HUES48 (cell line): Measurements from ENCODE around the gene KRT33B.

ENCODE experiments used
- H3K27ac ChIP-seq: one replicate; pipeline ENCODE4 v1.7.0; 2013; ENCODE audit warnings: low read depth, low read length, inconsistent platforms
- H3K27me3 ChIP-seq: 2 replicates; pipeline ENCODE4 v1.6.1; 2013; ENCODE audit warnings: mild to moderate bottlenecking, low read length; ENCODE audit not compliant: control insufficient read depth, insufficient read depth
- H3K36me3 ChIP-seq: 2 replicates; pipeline ENCODE4 v1.6.1; 2013; ENCODE audit warnings: low read length; ENCODE audit not compliant: control insufficient read depth, insufficient read depth
- H3K4me1 ChIP-seq: 2 replicates; pipeline ENCODE4 v1.6.1; 2013; ENCODE audit warnings: mild to moderate bottlenecking, low read length; ENCODE audit not compliant: control insufficient read depth, insufficient read depth
- H3K4me3 ChIP-seq: 2 replicates; pipeline ENCODE4 v1.5.1; 2013; ENCODE audit warnings: mild to moderate bottlenecking, low read depth, low read length
- H3K9ac ChIP-seq: 2 replicates; pipeline ENCODE4 v1.6.1; 2013; ENCODE audit warnings: mild to moderate bottlenecking, low read depth, low read length, moderate library complexity
- H3K9me3 ChIP-seq: 2 replicates; pipeline ENCODE4 v1.6.1; 2013; ENCODE audit warnings: low read length; ENCODE audit not compliant: control insufficient read depth, insufficient read depth

KRT33B gene

DNA sequence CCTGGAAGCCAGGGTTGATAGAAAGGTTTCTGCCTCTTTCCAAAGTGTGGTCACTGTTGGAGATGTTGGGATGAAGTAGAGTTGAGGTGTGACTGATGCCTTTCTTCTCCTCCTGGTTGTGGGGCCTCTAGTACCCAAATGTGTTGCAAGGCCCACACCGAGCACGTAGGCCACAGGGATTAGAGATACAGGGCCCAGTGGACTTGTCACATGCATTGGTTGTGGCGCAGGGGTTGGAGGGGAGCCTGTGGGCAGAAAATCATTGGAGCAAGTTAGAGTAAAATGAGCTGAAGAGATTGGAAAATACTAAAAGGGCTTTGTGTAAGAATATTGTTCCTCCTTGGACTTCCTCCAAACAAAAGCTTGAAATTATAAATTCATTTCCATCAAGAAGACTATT, 23.6 kb downstream of the KRT33B start:
- Histone ChIP-seq H3K9me3 (peaks cover 3% of the 10 kb centered on the region), H3K4me3 (no peak overlapping the region), H3K27me3 (no peaks in the 10 kb centered on the region), H3K4me1 (no peaks in the 10 kb centered on the region), H3K36me3 (no peaks in the 10 kb centered on the region), H3K9ac (no peak overlapping the region), H3K27ac (no peak overlapping the region)

- Histone ChIP-seq H3K4me3 (no peak overlapping the region), H3K9ac (no peak overlapping the region), H3K9me3 (peaks cover 3% of the 10 kb centered on the region), H3K27ac (no peak overlapping the region), H3K36me3 (no peaks in the 10 kb centered on the region), H3K4me1 (no peaks in the 10 kb centered on the region), H3K27me3 (no peaks in the 10 kb centered on the region)
Observed at GRCh38 chr17:41343029-41343428, 26.6 kb downstream of the KRT33B start.

- no peak overlapping the region for H3K27ac ChIP-seq
- H3K27me3 ChIP-seq: no peaks in the 10 kb centered on the region
- peaks cover 3% of the 10 kb centered on the region for H3K9me3 ChIP-seq
- no peaks in the 10 kb centered on the region for H3K36me3 ChIP-seq
- no peaks in the 10 kb centered on the region for H3K4me1 ChIP-seq
- H3K9ac ChIP-seq: no peak overlapping the region
- H3K4me3 ChIP-seq: no peak overlapping the region
Observed at GRCh38 chr17:41340934-41341861, 28.4 kb downstream of the KRT33B start.

- H3K27me3 ChIP-seq: no peaks in the 10 kb centered on the region
- no peak overlapping the region for H3K4me3 ChIP-seq
- H3K36me3 ChIP-seq: no peaks in the 10 kb centered on the region
- H3K9ac ChIP-seq: no peak overlapping the region
- H3K4me1 ChIP-seq: no peaks in the 10 kb centered on the region
- no peak overlapping the region for H3K27ac ChIP-seq
- H3K9me3 ChIP-seq: peaks cover 3% of the 10 kb centered on the region
Observed at GRCh38 chr17:41340494-41340893, 29.1 kb downstream of the KRT33B start.

GRCh38 chr17:41339571-41340172, 29.9 kb downstream of the KRT33B start:
- Histone ChIP-seq H3K27ac (no peak overlapping the region), H3K36me3 (no peaks in the 10 kb centered on the region), H3K4me3 (no peak overlapping the region), H3K9me3 (peaks cover 3% of the 10 kb centered on the region), H3K27me3 (no peaks in the 10 kb centered on the region), H3K4me1 (no peaks in the 10 kb centered on the region), H3K9ac (no peak overlapping the region)

- no peaks in the 10 kb centered on the region for H3K36me3 ChIP-seq
- H3K9me3 ChIP-seq: peaks cover 3% of the 10 kb centered on the region
- H3K4me1 ChIP-seq: no peaks in the 10 kb centered on the region
- no peak overlapping the region for H3K9ac ChIP-seq
- no peak overlapping the region for H3K27ac ChIP-seq
- H3K4me3 ChIP-seq: no peak overlapping the region
- no peaks in the 10 kb centered on the region for H3K27me3 ChIP-seq
Observed at GRCh38 chr17:41338961-41339485, 30.6 kb downstream of the KRT33B start.

DNA sequence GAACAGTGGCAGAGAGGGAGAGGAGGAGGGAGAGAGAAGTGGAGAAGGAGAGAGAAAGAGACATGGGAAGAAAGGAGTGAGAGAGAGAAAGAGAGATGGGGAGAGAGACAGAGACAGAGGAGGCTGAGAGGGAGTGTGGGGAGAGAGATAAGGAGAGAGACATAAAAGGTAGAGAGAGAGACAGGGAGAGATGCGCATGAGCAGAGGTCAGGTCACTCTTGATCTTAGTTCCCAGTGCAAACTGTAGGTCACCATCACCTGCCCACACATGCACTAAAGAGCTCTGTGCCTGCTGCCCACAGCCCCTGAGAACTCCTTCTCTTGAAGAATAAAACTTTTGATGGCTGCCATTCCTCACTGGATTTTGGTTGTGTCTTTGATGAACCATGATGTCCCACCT, 33.9 kb downstream of the KRT33B start:
- no peaks in the 10 kb centered on the region for H3K36me3 ChIP-seq
- H3K9ac ChIP-seq: no peak overlapping the region
- H3K9me3 ChIP-seq: no peaks in the 10 kb centered on the region
- no peaks in the 10 kb centered on the region for H3K4me1 ChIP-seq
- no peak overlapping the region for H3K27ac ChIP-seq
- H3K4me3 ChIP-seq: no peak overlapping the region
- no peaks in the 10 kb centered on the region for H3K27me3 ChIP-seq

GRCh38 chr17:41334385-41335305, 35.0 kb downstream of the KRT33B start:
- no peak overlapping the region for H3K9ac ChIP-seq
- no peaks in the 10 kb centered on the region for H3K36me3 ChIP-seq
- H3K27me3 ChIP-seq: no peaks in the 10 kb centered on the region
- H3K27ac ChIP-seq: no peak overlapping the region
- no peaks in the 10 kb centered on the region for H3K9me3 ChIP-seq
- no peaks in the 10 kb centered on the region for H3K4me1 ChIP-seq
- H3K4me3 ChIP-seq: no peak overlapping the region

GRCh38 chr17:41333836-41334235, 35.8 kb downstream of the KRT33B start:
- Histone ChIP-seq H3K27ac (no peak overlapping the region), H3K9ac (no peak overlapping the region), H3K36me3 (no peaks in the 10 kb centered on the region), H3K4me1 (no peaks in the 10 kb centered on the region), H3K4me3 (no peak overlapping the region), H3K27me3 (no peaks in the 10 kb centered on the region), H3K9me3 (no peaks in the 10 kb centered on the region)

DNA sequence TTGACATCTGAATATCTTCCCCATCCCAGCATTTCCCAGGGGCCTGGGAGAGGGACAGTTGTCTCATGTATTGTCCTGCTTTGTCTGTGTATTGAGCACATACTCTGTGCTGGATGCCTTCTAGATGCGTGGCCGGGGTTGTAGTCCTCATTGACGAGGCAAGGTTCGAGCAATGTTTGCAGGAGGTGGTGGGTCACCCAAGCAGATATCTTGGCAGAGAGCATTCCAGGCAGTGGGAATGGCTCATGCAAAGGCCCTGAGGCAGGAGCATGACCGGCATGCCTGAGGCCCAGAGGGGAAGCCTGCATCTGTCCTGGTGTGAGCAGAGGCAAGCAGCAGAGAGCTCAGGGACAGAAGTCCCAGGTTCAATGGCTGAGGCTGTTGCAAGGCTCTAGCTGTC, 36.5 kb downstream of the KRT33B start:
- no peak overlapping the region for H3K4me3 ChIP-seq
- H3K9me3 ChIP-seq: no peaks in the 10 kb centered on the region
- no peaks in the 10 kb centered on the region for H3K27me3 ChIP-seq
- H3K9ac ChIP-seq: no peak overlapping the region
- no peaks in the 10 kb centered on the region for H3K36me3 ChIP-seq
- no peak overlapping the region for H3K27ac ChIP-seq
- H3K4me1 ChIP-seq: no peaks in the 10 kb centered on the region
